GM12864 (cell line): ENCODE measurements around the gene MORN1.
A peak's percentile ranks its signal among the peaks of the same experiment; 100 is the strongest.

Source experiments
- DNase-seq: peaks from one replicate; pipeline ENCODE4 v3.0.0-alpha.2; 2011; ENCODE audit warnings: low read depth
- H3K4me3 ChIP-seq: 2 replicates; pipeline ENCODE4 v1.5.1; 2011; ENCODE audit warnings: mild to moderate bottlenecking, low read depth, low read length, control low read depth
- CTCF ChIP-seq: IDR thresholded peaks from 2 replicates; pipeline ENCODE4 v1.5.1; 2011; ENCODE audit warnings: low read depth, mild to moderate bottlenecking, moderate library complexity, low read length, control low read depth, inconsistent platforms; ENCODE audit errors: missing control alignments

The MORN1 gene

DNA sequence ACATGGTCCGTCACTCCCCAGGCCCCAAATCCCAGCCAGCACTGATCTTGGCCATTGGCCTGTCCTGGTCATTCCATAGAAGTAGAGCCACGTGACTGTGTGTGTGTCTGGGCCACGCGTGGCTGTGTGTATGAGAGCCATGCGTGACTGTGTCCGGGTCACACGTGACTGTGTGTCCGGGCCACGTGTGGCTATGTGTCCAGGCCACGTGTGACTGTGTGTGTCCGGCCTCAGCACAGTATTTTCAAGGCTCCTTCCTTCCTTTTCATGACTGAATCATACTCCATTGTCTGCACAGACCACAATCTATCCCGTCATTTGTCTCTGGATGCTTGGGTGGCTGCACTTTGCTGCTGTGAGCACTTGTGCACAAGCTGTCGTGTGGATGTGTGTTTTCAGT is 95.8 kb downstream of the MORN1 start:
- no peak for TF ChIP-seq CTCF
- no peak overlapping the region for H3K4me3 ChIP-seq
- DNase-seq, result no peak

DNA sequence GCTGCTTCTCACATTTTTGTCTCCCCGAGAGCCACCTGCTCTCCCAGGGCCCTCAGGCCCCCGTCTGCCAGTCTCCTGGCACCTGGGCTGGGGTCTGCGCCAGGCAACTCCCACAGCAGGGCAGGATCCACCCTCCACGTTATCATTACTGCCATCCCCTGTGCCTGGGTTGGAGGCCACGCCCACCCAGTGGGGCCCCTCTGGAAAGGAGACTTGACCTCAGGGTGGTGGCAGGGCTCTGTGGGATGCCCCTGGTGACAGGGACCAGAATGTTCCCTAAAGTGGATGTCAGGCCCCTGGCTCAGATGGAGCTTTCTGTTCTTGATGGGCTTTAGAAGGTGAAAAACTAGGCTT is 96.7 kb downstream of the MORN1 start:
- no peak overlapping the region for H3K4me3 ChIP-seq
- no peak for TF ChIP-seq CTCF
- no peak for DNase-seq

DNA sequence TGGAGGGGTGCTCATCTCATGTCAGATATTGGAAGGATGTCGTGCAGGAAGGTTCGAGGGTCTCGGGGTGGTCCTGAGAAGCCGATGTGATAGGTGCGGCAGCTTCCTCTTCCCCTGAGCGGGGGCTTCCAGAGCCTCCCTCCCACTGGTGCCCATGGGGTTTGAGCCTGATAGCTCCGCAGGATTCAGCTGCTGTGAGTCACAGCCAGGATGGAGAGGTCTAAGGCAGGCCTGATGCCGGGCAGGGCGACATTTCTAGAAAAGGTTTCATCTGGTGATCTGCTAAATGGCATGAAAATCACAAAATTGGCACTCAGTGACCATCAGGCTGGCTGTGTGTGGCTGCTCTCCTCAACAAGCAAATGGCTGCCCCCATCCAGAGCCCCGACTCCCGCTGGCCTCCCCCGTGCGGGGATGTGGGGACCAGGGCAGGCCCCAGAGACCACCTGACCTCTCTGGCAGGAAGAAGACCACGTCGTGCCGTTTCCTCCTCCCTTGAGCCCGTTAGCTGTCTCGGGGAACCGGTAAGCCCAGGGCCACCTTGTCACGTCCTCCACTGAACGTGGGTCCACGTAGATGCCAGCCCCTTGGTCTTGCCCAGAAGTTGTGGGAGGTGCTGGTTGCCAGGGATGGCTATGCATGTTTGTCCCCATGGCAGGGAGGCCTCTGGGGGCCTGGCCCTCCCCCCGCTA is 97.2 kb downstream of the MORN1 start:
- TF ChIP-seq CTCF, result no peak
- no peak for DNase-seq
- no peak overlapping the region for H3K4me3 ChIP-seq

- no peak for DNase-seq
- no peak overlapping the region for H3K4me3 ChIP-seq
- no peak for TF ChIP-seq CTCF
Observed at GRCh38 chr1:2292725-2293450, 98.5 kb downstream of the MORN1 start.

- DNase-seq, result no peak
- no peak for TF ChIP-seq CTCF
- no peak overlapping the region for H3K4me3 ChIP-seq
Observed at GRCh38 chr1:2291577-2291976, 99.8 kb downstream of the MORN1 start.

- peak overlapping the region; percentile 9 for H3K4me3 ChIP-seq
- TF ChIP-seq CTCF, result no peak
- DNase-seq, result peak; percentile 35
Observed at GRCh38 chr1:2290595-2291510, 100.5 kb downstream of the MORN1 start.
